GM12801 (cell line): ENCODE results near the gene TOMM20.

Source experiments
- TF ChIP-seq, protein P1 (sequence below): IDR thresholded peaks from one replicate; pipeline ENCODE4 v1.5.1; 2011; ENCODE audit warnings: control low read depth; ENCODE audit not compliant: insufficient read length; ENCODE audit errors: extremely low read depth

TOMM20 gene

GRCh38 chr1:235079443-235080296 is 49.0 kb downstream of the TOMM20 start:
- TF ChIP-seq, protein P1, sequence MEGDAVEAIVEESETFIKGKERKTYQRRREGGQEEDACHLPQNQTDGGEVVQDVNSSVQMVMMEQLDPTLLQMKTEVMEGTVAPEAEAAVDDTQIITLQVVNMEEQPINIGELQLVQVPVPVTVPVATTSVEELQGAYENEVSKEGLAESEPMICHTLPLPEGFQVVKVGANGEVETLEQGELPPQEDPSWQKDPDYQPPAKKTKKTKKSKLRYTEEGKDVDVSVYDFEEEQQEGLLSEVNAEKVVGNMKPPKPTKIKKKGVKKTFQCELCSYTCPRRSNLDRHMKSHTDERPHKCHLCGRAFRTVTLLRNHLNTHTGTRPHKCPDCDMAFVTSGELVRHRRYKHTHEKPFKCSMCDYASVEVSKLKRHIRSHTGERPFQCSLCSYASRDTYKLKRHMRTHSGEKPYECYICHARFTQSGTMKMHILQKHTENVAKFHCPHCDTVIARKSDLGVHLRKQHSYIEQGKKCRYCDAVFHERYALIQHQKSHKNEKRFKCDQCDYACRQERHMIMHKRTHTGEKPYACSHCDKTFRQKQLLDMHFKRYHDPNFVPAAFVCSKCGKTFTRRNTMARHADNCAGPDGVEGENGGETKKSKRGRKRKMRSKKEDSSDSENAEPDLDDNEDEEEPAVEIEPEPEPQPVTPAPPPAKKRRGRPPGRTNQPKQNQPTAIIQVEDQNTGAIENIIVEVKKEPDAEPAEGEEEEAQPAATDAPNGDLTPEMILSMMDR, result no peak

DNA sequence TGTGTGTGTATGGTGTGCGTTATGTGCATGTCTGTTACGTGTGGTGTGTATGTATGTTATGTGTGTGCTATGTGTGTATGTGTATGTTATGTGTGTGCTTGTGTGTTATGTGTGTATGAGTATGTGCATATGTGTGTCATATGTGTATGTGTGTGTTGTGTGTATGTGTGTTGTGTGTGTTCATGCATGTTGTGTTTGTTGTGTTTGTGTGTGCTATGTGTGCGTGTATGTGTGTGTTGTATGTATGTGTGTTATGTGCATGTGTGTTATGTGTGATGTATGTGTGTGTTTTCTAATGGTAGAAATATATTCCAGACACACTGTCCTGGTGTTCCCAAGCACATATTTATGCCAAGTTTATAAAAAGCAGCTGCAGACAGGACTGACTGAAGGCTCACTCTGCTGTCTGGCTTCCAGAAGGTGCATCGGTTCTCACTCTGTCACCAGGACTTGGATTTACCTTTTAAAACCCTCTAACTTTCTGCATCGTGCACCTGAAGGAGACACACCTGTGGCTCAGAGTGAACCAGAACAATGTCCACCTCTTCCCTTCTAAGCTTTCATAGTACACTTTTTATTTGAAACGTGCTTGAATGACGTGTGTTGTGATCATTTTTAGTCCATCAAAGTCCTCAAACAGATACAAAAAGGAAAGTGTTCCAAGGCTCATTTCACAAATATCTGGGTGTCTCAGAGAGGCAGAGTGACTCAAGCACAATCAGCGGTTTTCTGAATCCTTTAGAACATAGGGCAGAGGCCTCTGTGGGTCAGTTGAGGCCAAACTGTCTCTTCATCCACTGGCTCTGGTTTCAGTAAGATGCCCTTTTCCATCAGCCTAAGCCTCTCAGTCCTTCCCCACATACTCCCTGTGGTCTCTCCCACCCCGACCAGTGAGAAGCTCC is 49.9 kb downstream of the TOMM20 start:
- TF ChIP-seq, protein P1, result no peak

DNA sequence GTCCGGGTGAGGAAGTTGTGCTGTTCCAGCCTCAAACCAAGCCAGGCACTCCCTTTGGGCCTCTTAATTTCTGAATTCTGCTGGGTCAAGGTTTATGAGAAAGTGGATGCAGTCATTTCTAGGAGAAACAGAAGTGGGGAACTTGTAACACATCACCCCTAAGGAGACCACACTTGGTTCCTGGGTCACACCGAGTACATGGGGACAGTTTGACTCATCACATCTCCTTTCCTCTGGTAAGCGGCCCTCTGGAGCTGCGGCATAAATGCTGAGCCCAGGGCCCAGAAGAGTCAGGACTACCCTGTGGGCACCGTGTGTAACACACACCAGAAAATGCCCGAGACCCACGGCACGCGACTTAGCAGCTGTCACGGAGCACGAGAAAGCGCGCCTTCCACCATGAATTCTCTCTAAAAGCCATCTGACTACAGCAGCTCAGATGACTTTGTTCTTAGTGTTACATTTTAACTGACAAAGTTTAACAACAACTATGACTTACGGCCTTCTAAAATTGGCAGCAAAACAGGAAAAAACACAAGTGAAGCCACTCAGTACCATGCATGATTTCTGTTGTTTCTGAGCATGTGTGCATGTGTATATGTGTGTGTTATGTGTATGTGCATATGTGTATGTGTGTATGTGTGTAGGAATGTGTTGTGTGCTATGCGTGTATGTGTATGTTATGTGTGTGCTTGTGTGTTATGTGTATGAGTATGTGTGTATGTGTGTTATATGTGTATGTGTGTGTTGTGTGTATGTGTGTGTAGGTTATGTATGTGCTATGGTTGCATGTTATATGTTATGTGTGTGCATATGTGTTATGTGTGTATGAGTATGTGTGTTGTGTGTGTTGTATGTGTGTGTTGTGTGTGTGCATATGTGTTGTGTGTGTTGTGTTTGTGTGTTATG is 50.8 kb downstream of the TOMM20 start:
- TF ChIP-seq, protein P1, result no peak

GRCh38 chr1:235077163-235077540 is 51.5 kb downstream of the TOMM20 start:
- TF ChIP-seq, protein P1, result no peak

GRCh38 chr1:235076504-235077162 is 52.0 kb downstream of the TOMM20 start:
- TF ChIP-seq, protein P1, result no peak

DNA sequence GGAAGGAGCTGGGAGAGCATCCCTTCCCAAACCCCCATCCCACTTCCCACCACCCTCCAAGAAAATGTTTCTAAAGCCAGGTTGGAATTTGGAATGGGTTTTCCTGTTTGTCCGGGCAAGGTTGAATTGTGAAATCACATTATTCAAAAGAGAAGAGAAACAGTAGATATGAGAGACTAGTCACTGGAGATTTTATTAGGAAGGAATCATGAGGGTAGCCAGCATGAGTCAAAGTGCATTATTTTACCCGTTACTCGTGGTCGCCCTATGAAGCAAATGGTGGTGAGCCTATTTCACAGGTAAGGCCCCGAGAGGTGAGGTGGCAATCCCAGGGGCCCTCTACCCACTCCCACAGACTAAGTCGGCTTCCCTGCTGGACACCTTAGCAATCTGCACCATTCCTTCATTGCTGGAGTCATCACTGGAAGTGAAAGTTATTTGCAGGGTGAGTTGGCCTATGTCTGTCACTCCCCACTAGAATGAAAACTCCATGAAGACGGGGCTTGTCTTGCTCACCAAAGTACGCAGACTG is 52.8 kb downstream of the TOMM20 start:
- TF ChIP-seq, protein P1, result no peak
